ENCODE results near the gene ID1. TPM values are rescaled to one million over a fixed set of nuclear protein-coding genes. Genes with fewer than 3 reads are reported as not detected.

ID1 gene
- total and polyA plus RNA-seq, 2 of the 13 experiments (the other 11 are each of a cell fraction or from before 2014, with no cell fraction given), result 320 to 419 TPM

DNA sequence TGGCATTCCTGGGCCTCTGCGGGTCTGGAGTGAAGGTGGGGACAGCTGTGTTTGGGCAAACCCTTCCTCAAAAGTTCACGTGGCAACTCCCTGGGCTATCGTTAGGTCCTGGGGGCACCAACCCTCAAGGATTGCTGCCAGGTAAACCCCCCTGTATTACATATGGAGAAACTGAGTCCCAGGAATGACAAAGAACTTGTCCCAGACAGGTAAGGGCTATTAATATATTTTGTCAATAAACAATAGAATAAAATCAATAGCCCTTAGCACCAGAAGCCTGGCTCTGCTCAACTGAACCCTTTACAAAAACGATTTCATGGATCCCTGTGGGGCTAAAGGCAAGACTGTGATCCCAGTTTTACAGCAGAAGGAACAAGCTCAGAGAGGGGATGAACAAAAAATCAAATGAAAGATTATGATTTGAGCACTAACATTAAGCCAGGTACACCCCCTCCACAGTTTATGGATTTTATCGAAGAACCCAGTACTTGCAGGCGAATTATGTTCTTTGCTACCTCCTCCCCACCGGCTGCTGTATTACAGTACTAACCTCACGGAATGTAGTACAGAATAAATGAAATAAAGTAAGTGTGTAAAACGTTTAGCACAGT is 2.7 kb downstream of the ID1 start (continued):
- TF ChIP-seq, protein P1, sequence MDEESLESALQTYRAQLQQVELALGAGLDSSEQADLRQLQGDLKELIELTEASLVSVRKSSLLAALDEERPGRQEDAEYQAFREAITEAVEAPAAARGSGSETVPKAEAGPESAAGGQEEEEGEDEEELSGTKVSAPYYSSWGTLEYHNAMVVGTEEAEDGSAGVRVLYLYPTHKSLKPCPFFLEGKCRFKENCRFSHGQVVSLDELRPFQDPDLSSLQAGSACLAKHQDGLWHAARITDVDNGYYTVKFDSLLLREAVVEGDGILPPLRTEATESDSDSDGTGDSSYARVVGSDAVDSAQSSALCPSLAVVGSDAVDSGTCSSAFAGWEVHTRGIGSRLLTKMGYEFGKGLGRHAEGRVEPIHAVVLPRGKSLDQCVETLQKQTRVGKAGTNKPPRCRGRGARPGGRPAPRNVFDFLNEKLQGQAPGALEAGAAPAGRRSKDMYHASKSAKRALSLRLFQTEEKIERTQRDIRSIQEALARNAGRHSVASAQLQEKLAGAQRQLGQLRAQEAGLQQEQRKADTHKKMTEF (CRISPR knock-in tag; IDR thresholded peaks at IDR 0.05), result no peak
- TF ChIP-seq MED13 (CRISPR knock-in tag; IDR thresholded peaks at IDR 0.05) (no peak), TBX3 (IDR thresholded peaks at IDR 0.05; ENCODE audit: borderline replicate concordance) (no peak), ZNF451 (CRISPR knock-in tag; IDR thresholded peaks at IDR 0.05) (no peak), ZNF75D (CRISPR knock-in tag; IDR thresholded peaks at IDR 0.05; ENCODE audit: borderline replicate concordance) (0 out of 2 replicates have a peak, but pooled peaks have one; percentile 16), RARA (CRISPR knock-in tag; IDR thresholded peaks at IDR 0.05) (0 out of 2 replicates have a peak, but pooled peaks have one; percentile 1), NR2F1 (CRISPR knock-in tag; IDR thresholded peaks at IDR 0.05) (0 out of 4 replicates have a peak, but pooled peaks of 1 of the 2 experiments have one; percentile 13), KDM1A (CRISPR knock-in tag; IDR thresholded peaks at IDR 0.05) (no peak), MIER2 (CRISPR knock-in tag; IDR thresholded peaks at IDR 0.05) (no peak), CHD4 (IDR thresholded peaks at IDR 0.05; ENCODE audit: borderline replicate concordance, low read length) (peak; percentile 91; the same call in 1 of the 2 replicates), NKX3-1 (CRISPR knock-in tag; IDR thresholded peaks at IDR 0.05) (0 out of 2 replicates have a peak, but pooled peaks have one; percentile 6), ELF1 (CRISPR knock-in tag; IDR thresholded peaks at IDR 0.05) (no peak), POLR2G (IDR thresholded peaks at IDR 0.05; ENCODE audit: low read depth, low read length) (peak; percentile 13; the same call in 1 of the 2 replicates)
- TF ChIP-seq, protein P2, sequence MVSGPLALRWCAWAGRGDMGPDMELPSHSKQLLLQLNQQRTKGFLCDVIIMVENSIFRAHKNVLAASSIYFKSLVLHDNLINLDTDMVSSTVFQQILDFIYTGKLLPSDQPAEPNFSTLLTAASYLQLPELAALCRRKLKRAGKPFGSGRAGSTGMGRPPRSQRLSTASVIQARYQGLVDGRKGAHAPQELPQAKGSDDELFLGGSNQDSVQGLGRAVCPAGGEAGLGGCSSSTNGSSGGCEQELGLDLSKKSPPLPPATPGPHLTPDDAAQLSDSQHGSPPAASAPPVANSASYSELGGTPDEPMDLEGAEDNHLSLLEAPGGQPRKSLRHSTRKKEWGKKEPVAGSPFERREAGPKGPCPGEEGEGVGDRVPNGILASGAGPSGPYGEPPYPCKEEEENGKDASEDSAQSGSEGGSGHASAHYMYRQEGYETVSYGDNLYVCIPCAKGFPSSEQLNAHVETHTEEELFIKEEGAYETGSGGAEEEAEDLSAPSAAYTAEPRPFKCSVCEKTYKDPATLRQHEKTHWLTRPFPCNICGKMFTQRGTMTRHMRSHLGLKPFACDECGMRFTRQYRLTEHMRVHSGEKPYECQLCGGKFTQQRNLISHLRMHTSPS (CRISPR knock-in tag; IDR thresholded peaks at IDR 0.05; ENCODE audit: low read depth), result 0 out of 2 replicates have a peak, but pooled peaks have one; percentile 26
- TF ChIP-seq, protein P3, sequence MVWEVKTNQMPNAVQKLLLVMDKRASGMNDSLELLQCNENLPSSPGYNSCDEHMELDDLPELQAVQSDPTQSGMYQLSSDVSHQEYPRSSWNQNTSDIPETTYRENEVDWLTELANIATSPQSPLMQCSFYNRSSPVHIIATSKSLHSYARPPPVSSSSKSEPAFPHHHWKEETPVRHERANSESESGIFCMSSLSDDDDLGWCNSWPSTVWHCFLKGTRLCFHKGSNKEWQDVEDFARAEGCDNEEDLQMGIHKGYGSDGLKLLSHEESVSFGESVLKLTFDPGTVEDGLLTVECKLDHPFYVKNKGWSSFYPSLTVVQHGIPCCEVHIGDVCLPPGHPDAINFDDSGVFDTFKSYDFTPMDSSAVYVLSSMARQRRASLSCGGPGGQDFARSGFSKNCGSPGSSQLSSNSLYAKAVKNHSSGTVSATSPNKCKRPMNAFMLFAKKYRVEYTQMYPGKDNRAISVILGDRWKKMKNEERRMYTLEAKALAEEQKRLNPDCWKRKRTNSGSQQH (CRISPR knock-in tag; IDR thresholded peaks at IDR 0.05; ENCODE audit: low read depth), result peak; percentile 57; the same call in 1 of the 2 replicates
- TF ChIP-seq, protein P4, sequence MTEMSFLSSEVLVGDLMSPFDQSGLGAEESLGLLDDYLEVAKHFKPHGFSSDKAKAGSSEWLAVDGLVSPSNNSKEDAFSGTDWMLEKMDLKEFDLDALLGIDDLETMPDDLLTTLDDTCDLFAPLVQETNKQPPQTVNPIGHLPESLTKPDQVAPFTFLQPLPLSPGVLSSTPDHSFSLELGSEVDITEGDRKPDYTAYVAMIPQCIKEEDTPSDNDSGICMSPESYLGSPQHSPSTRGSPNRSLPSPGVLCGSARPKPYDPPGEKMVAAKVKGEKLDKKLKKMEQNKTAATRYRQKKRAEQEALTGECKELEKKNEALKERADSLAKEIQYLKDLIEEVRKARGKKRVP (CRISPR knock-in tag; IDR thresholded peaks at IDR 0.05), result peak in 1 of 2 experiments; percentile 54; a peak in 1 of 4 replicates
- TF ChIP-seq, protein P5, sequence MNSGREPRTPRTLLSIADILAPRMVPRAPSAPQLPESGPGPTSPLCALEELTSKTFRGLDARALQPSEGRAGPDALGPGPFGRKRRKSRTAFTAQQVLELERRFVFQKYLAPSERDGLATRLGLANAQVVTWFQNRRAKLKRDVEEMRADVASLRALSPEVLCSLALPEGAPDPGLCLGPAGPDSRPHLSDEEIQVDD (CRISPR knock-in tag; IDR thresholded peaks at IDR 0.05; ENCODE audit: borderline replicate concordance), result no peak
- TF ChIP-seq, protein P6, sequence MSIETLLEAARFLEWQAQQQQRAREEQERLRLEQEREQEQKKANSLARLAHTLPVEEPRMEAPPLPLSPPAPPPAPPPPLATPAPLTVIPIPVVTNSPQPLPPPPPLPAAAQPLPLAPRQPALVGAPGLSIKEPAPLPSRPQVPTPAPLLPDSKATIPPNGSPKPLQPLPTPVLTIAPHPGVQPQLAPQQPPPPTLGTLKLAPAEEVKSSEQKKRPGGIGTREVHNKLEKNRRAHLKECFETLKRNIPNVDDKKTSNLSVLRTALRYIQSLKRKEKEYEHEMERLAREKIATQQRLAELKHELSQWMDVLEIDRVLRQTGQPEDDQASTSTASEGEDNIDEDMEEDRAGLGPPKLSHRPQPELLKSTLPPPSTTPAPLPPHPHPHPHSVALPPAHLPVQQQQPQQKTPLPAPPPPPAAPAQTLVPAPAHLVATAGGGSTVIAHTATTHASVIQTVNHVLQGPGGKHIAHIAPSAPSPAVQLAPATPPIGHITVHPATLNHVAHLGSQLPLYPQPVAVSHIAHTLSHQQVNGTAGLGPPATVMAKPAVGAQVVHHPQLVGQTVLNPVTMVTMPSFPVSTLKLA (IDR thresholded peaks at IDR 0.05), result no peak
- TF ChIP-seq, protein P7, sequence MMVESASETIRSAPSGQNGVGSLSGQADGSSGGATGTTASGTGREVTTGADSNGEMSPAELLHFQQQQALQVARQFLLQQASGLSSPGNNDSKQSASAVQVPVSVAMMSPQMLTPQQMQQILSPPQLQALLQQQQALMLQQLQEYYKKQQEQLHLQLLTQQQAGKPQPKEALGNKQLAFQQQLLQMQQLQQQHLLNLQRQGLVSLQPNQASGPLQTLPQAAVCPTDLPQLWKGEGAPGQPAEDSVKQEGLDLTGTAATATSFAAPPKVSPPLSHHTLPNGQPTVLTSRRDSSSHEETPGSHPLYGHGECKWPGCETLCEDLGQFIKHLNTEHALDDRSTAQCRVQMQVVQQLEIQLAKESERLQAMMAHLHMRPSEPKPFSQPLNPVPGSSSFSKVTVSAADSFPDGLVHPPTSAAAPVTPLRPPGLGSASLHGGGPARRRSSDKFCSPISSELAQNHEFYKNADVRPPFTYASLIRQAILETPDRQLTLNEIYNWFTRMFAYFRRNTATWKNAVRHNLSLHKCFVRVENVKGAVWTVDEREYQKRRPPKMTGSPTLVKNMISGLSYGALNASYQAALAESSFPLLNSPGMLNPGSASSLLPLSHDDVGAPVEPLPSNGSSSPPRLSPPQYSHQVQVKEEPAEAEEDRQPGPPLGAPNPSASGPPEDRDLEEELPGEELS (CRISPR knock-in tag; IDR thresholded peaks at IDR 0.05), result peak; percentile 10; the same call in 1 of the 2 replicates

Data from HepG2 (cell line).